ENCODE data around the gene NEDD4L. TPM values are rescaled to one million over a fixed set of nuclear protein-coding genes. Genes with fewer than 3 reads are reported as not detected.

The NEDD4L gene
- total and polyA plus RNA-seq, 8 donors: 88.0 to 159 (median 95.2) TPM

DNA sequence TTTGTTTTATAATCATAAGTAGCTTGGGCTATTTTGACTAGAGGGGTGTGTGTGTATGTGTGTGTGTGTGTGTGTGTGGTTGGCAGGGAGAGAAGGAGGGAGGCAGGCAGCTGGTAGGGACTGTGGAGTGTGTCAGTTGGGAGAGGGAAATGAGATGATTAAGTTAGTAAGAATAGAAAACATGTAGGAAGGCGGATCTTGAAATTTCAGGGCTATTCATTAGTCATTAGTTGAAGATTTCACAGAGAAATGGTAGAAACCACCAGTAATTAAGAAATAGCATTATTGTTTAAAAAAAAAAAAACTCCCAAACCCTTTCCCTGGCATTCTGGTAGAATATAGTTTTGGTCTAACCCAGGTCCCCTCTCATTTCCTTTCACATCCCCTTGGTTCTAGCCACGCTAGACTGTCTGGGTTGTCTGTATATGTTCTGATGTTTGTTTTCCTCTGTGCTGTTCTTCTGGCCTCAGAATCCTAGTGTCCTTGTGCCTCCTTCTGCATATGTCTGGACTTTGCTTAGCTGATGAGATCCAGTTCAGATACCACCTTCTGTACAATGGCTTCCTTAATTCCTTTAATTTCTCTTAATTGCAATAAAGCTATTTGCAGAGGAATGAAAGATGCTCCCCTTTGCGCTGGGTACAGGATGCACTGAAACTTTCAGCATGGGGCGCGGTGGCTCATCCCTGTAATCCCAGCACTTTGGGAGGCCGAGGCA is 161.6 kb downstream of the NEDD4L start:
- Histone ChIP-seq H3K36me3 (no peaks in the 10 kb centered on the region), H3K4me1 (peaks cover 12 to 19% of the 10 kb centered on the region in 2 donors), H3K9me3 (no peaks in the 10 kb centered on the region), H3K4me3 (no peak overlapping the region), H3K27me3 (peaks cover 0 to 11% of the 10 kb centered on the region in 2 donors), H3K27ac (no peak overlapping the region)
- ATAC-seq: peak; percentile 20
- intact Hi-C loops (cut with DNase I): no loop called here
- TF ChIP-seq, protein P1, sequence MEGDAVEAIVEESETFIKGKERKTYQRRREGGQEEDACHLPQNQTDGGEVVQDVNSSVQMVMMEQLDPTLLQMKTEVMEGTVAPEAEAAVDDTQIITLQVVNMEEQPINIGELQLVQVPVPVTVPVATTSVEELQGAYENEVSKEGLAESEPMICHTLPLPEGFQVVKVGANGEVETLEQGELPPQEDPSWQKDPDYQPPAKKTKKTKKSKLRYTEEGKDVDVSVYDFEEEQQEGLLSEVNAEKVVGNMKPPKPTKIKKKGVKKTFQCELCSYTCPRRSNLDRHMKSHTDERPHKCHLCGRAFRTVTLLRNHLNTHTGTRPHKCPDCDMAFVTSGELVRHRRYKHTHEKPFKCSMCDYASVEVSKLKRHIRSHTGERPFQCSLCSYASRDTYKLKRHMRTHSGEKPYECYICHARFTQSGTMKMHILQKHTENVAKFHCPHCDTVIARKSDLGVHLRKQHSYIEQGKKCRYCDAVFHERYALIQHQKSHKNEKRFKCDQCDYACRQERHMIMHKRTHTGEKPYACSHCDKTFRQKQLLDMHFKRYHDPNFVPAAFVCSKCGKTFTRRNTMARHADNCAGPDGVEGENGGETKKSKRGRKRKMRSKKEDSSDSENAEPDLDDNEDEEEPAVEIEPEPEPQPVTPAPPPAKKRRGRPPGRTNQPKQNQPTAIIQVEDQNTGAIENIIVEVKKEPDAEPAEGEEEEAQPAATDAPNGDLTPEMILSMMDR (IDR thresholded peaks at IDR 0.05): no peak
- no peak for DNase-seq

DNA sequence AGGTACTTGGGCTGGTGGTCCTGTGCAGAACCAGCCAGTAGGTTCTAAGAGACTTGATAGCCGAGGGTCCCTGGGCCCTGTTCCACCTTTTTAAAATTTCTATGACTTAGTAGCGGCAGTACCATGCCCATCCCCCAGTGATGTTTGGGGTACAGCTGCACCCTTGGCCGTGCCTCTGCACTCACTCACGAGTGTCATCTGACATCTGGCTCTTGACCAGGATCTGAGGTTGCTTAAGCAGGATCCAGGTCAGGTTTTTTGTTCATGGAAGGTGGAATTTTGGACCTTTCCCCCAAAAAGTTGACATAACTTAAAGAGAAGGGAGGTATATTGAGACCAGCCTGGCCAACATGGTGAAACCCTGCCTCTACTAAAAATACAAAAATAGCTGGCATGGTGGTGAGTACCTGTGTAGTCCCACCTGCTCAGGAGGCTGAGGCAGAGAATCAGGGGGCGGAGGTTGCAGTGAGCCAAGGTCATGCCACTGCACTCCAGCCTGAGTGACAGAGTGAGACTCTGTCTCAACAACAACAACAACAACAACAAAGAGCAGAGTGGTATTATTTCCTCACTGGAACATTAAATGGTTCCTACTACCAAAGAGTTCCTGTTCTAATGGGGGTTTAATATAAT is 163.6 kb downstream of the NEDD4L start:
- peaks cover 12 to 19% of the 10 kb centered on the region in 2 donors for H3K4me1 ChIP-seq
- H3K27me3 ChIP-seq: peaks cover 0 to 25% of the 10 kb centered on the region in 2 donors
- TF ChIP-seq, protein P1 (IDR thresholded peaks at IDR 0.05): no peak
- H3K36me3 ChIP-seq: no peaks in the 10 kb centered on the region
- no peak overlapping the region for H3K4me3 ChIP-seq
- H3K9me3 ChIP-seq: no peaks in the 10 kb centered on the region
- DNase-seq (no peak), ATAC-seq (no peak)
- intact Hi-C loops (cut with DNase I): no loop called here
- no peak overlapping the region for H3K27ac ChIP-seq

DNA sequence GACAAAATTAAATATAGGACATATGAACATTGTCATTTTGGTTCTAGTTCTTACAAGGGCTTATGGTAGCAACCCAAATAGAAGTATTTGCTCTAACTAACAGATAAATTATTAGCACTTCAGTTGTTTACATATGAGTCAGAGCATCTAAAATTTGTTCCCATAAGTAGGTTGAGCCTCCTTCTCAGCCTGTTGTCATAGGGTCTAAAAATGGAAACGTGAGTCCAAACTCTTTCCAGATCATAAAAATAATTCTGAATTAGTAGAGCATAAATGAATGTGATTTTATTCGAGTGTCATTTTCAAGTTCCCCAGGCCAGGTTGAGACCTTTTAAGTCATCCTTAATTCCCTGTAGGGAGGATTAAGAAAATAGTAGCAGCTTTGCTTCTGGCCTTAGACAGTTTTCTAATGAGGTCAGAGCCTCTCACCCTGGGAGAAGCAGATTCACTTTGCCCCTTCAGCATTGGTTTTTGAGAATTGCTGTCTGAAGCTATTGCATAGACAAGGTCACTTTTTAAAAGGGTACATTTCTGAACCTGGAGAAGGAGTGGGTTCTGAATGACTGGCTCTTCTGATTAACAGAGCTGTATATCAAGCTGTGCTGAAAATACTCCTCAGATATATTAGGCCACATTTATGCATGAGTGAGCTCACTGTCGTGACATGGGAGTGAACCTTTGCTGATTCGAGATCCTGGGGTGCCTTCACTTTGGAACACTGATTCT is 164.3 kb downstream of the NEDD4L start:
- Histone ChIP-seq H3K9me3 (no peaks in the 10 kb centered on the region), H3K4me1 (peaks cover 12 to 19% of the 10 kb centered on the region in 2 donors), H3K27me3 (peaks cover 0 to 25% of the 10 kb centered on the region in 2 donors), H3K36me3 (no peaks in the 10 kb centered on the region), H3K27ac (peak overlapping the region; percentile 55 to 60), H3K4me3 (no peak overlapping the region)
- intact Hi-C loops (cut with DNase I): no loop called here
- ATAC-seq: peak; percentile 58
- TF ChIP-seq, protein P1 (IDR thresholded peaks at IDR 0.05): no peak
- no peak for DNase-seq

DNA sequence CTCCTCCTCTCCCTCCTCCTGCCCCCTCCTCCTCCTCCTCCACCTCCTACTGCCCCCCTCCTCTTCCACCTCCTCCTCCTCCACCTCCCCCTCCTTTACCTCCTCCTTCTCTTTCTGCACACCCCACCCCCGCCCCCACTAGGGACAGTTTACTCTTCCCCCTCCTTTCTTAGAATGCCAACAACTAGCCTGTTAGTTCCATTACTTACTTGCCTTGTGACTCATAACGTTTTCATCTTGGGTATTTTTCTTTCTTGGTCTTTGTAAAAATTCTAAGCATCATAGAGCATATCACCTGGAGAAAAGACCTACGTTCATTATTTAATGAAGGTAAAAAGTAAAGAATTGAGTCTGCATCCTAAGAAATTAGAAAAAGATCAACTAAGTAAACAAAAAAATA is 165.3 kb downstream of the NEDD4L start:
- TF ChIP-seq, protein P1 (IDR thresholded peaks at IDR 0.05): no peak
- Histone ChIP-seq H3K4me3 (no peak overlapping the region), H3K27me3 (peaks cover 0 to 25% of the 10 kb centered on the region in 2 donors), H3K9me3 (no peaks in the 10 kb centered on the region), H3K36me3 (no peaks in the 10 kb centered on the region), H3K27ac (no peak overlapping the region), H3K4me1 (peaks cover 12 to 27% of the 10 kb centered on the region in 2 donors)
- no peak for DNase-seq
- ATAC-seq: no peak
- intact Hi-C loops (cut with DNase I): no loop called here

DNA sequence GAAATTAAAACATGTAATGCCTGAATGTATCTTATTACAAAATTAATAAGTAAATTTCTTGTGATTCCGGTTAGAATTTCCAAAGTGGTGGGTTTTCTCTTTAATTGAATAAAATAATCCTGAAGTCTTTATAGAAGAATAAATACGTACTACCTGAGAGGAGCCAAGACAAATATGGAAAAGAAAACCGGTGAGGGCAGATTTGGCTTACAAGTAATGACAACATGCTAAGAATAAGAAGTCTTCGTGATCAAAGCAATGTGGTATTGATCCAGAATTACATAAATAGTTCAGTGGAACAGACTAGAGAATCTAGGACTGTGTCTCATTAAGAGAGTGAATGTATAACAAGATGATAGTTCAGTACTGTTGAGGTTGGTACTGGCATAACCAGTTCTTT is 167.5 kb downstream of the NEDD4L start:
- H3K9me3 ChIP-seq: no peaks in the 10 kb centered on the region
- TF ChIP-seq, protein P1 (IDR thresholded peaks at IDR 0.05): no peak
- no peak overlapping the region for H3K4me3 ChIP-seq
- intact Hi-C loops (cut with DNase I): no loop called here
- no peak for ATAC-seq
- peaks cover 0 to 25% of the 10 kb centered on the region in 2 donors for H3K27me3 ChIP-seq
- peaks cover 12 to 32% of the 10 kb centered on the region in 2 donors for H3K4me1 ChIP-seq
- H3K36me3 ChIP-seq: no peaks in the 10 kb centered on the region
- no peak for DNase-seq
- H3K27ac ChIP-seq: no peak overlapping the region

Data from left lung (tissue), 10 donors.